ENCODE results near the gene FAM13A.

DNA sequence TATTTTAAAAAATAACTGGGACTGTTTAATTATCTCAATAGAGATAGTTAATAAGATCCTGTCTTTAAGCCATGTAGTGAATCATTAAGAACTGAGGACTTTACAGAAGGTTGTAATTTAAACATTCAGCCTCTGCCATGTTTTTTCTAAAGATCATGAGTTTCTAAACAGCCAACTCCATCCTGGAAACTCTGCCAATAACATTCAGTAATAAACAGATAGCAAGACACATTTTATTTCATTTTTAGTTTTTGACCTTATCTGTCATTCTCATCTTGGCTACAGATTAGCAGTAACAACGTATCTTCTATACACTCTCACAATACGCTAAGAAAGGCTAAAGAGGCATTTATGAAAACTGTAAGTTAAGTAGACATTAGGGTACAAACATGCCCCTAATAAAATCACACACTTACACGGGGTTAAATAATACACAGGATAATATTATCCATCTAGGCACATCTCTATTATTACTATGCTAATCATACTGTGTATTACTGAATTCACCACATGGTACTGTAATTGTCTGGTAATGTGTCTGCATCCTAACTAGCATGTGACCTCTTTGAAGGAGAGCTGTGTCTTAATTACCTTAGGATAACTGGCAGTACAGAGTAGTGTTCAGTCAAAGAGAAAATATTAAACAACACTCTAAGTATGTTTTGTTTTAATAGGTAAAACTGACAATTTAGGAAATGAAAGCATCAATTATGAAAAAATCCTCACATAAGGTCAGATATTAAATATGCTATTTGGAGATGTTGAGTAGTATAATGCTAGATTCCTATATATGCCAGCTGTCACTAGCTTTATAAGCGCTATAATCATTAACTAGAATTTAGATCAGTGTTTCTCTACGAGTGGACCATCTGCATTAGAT lies 236.9 kb downstream of the FAM13A start:
- TF ChIP-seq, protein P1, sequence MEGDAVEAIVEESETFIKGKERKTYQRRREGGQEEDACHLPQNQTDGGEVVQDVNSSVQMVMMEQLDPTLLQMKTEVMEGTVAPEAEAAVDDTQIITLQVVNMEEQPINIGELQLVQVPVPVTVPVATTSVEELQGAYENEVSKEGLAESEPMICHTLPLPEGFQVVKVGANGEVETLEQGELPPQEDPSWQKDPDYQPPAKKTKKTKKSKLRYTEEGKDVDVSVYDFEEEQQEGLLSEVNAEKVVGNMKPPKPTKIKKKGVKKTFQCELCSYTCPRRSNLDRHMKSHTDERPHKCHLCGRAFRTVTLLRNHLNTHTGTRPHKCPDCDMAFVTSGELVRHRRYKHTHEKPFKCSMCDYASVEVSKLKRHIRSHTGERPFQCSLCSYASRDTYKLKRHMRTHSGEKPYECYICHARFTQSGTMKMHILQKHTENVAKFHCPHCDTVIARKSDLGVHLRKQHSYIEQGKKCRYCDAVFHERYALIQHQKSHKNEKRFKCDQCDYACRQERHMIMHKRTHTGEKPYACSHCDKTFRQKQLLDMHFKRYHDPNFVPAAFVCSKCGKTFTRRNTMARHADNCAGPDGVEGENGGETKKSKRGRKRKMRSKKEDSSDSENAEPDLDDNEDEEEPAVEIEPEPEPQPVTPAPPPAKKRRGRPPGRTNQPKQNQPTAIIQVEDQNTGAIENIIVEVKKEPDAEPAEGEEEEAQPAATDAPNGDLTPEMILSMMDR (IDR thresholded peaks at IDR 0.05) = no peak
- no peak for TF ChIP-seq POLR2A (IDR thresholded peaks at IDR 0.05)
